ENCODE data around the gene NUP188.

Gene NUP188

DNA sequence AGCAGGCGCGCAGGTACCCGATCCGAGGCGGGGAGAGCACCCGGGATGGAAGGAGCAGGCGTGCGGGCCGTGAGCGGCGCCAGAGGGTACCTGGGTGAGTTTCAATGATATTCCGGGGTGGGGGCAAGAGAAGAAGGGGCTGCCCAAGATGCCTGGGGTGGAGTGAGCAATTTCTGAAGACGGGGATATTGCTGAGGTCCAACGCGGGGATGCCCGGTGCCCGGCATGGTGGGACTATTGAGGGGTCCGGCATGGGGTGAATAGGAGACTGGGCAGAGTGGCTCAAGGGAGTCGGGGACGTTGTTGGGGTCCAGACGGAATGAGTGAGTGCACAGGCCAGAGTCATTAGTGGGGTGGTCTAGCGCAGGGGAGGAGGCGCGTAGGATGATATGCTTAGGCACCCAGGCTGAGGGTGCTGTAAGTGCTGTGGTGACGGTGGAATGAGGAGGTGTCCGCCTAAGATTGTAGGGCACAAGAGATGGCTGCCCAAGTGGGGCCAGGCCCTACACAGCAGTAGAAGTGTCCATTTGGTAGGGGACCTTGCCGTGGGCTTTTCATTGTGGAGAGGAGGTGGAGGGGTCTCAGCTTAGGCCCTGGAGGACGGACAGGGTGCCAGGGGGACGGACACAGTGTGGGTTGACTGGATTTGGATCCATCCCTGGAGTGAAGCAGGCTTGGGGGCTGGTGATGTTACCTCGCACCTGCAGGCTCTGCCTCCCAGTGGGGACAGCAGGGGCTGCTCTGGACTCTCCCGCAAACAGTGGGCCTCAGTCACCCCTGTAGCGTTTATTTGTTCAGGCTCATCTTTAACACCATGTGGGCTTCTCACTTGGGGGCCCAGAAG lies 89.6 kb downstream of the NUP188 start:
- TF ChIP-seq, protein P1, sequence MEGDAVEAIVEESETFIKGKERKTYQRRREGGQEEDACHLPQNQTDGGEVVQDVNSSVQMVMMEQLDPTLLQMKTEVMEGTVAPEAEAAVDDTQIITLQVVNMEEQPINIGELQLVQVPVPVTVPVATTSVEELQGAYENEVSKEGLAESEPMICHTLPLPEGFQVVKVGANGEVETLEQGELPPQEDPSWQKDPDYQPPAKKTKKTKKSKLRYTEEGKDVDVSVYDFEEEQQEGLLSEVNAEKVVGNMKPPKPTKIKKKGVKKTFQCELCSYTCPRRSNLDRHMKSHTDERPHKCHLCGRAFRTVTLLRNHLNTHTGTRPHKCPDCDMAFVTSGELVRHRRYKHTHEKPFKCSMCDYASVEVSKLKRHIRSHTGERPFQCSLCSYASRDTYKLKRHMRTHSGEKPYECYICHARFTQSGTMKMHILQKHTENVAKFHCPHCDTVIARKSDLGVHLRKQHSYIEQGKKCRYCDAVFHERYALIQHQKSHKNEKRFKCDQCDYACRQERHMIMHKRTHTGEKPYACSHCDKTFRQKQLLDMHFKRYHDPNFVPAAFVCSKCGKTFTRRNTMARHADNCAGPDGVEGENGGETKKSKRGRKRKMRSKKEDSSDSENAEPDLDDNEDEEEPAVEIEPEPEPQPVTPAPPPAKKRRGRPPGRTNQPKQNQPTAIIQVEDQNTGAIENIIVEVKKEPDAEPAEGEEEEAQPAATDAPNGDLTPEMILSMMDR (IDR thresholded peaks at IDR 0.05; ENCODE audit: low read depth, low read length, missing control alignments): no peak
- no peak for DNase-seq (ENCODE audit: low read depth)
- H3K4me3 ChIP-seq (ENCODE audit: low read depth, low read length): peak overlapping the region; percentile 75

DNA sequence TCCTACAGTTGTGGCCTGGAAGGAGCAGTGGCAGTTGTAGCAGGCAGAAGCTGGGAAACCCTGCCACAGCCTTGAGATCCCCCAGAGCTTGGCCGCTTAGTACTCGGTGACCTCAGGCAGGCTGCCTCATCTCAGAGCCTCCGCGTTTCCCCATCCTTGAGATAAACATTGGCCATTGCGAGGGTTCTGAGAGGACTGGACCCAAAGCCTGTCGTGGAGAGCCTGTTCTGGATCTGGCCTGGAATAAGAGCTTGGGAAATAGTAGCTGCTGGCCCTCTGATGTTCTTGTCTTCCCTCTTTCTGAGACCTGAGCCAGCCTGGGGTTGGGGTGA lies 90.2 kb downstream of the NUP188 start:
- TF ChIP-seq, protein P1 (IDR thresholded peaks at IDR 0.05; ENCODE audit: low read depth, low read length, missing control alignments): no peak
- peak overlapping the region; percentile 75 for H3K4me3 ChIP-seq (ENCODE audit: low read depth, low read length)
- DNase-seq (ENCODE audit: low read depth): no peak

DNA sequence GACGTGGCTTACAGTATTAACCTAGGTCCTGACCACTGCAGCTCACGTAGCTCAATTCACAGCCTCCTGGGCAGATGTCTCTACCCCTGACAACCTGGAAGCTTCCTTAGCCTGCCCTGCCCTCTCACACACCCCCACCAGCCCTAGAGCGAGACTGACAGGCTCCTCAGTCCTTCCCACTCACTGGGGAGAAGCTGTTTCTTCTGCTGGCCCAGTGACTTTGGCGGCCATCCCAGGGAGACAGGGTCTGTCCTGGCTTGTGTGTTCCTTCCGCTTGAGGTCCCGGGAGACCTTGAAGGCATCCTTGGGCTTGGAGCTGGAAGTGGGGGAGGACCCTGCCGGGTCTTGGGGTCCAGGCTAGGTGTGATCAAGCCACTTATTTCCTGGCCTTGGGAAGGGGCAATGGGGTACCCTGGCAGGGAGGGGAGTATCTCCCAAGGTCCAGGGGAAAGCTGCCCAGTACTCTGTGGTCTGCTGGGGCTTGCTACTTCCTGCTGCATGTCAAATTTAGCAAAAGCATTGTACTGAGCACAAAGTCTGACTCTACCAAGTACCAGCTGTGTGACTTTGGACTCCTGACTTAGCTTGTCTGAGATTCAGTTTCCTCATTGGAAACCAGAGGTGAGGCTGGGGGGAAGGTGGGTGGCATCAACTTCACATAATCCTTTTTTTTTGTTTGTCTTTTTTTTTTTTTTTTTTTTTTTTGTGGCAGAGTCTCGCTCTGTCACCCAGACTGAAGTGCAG lies 90.8 kb downstream of the NUP188 start:
- H3K4me3 ChIP-seq (ENCODE audit: low read depth, low read length): no peak overlapping the region
- TF ChIP-seq, protein P1 (IDR thresholded peaks at IDR 0.05; ENCODE audit: low read depth, low read length, missing control alignments): no peak

DNA sequence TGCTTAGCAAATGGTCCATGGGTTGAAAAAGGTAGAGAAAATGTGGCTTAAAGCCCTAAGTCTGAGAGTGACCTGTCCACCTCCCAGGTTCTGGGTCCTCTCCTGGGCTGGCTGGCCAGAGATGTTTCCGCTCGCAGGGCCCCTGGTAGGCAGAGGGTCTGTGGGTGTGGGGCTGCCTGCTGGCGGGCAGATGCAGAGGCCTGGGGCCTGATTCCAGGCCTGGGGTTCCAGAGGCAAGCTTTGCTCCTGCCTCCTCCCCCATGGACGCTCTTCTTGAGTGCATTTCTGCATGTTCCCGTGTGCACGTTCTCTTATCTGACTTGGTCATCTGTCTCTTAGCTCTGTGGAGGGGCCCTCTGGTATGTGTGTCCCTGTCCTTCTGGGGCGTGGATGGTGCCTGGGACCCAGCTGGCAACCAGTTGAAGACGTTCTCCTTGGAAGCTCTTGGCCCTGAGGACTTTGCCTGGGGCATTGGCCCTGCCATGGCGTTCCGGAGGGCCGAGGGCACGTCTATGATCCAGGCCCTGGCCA lies 92.7 kb downstream of the NUP188 start:
- TF ChIP-seq, protein P1 (IDR thresholded peaks at IDR 0.05; ENCODE audit: low read depth, low read length, missing control alignments): no peak
- no peak overlapping the region for H3K4me3 ChIP-seq (ENCODE audit: low read depth, low read length)
- DNase-seq (ENCODE audit: low read depth): no peak

More for the DNA sequence above, 90.8 kb downstream of the NUP188 start:
- no peak for DNase-seq (ENCODE audit: low read depth)

DNA sequence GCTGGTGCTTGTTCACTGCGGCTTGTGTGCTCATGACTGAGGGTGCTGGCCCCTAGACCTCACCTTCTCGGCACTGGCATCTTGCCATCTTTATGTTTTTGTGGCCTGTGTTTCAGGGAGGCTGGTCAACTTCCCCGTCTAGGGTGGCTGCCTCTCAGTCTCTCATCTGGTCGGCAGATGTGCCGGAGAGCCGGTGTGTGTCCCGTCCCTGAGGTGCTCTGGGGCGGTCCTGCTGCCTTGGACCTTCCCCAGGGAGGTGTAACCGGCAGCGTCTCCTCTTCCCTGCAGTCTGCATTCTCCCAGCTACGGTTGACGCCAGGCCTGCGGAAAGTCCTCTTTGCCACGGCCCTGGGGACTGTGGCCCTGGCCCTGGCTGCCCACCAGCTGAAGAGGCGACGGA lies 94.5 kb downstream of the NUP188 start:
- no peak overlapping the region for H3K4me3 ChIP-seq (ENCODE audit: low read depth, low read length)
- TF ChIP-seq, protein P1 (IDR thresholded peaks at IDR 0.05; ENCODE audit: low read depth, low read length, missing control alignments): no peak
- no peak for DNase-seq (ENCODE audit: low read depth)

DNA sequence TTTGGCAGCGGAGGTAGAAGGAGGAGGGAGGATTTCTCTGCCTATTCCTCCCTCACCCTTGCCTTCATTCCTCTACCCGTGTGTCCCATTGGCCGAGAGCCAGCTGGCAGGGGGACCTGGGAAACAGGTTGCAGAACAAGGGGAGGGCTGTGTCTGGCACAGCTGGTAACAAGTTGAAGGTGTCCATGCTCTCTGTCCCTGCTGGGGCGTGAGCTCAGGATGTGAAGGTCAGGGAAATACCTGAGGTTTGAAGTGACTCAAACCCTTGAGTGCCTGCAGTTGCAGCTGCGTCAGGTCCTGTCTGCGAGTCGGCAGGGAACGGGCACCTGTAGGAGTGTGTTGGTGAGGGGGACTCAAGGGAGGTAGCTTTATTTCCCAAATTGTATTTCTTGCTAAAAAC lies 105.1 kb downstream of the NUP188 start:
- no peak for DNase-seq (ENCODE audit: low read depth)
- TF ChIP-seq, protein P1 (IDR thresholded peaks at IDR 0.05; ENCODE audit: low read depth, low read length, missing control alignments): no peak
- H3K4me3 ChIP-seq (ENCODE audit: low read depth, low read length): no peak overlapping the region
